GM18508 (cell line): ENCODE measurements around the gene NBAS.
"Not testable (repeated sequence)": the region's sequence is repeated elsewhere in the genome, so short reads cannot be mapped to it uniquely, and the experiment has no call there.

Experiments used
- ATAC-seq: cut with Tn5 transposase; IDR thresholded peaks from one replicate; pipeline ENCODE4 v1.9.1; 2021; ENCODE audit warnings: moderate number of reproducible peaks; ENCODE audit not compliant: insufficient read depth, unreplicated experiment

The NBAS gene

GRCh38 chr2:15561574-15562344 lies 625 bp upstream of the NBAS start:
- ATAC-seq, result peak; percentile 16

GRCh38 chr2:15560140-15560987 lies 770 bp downstream of the NBAS start:
- no peak for ATAC-seq

- no peak for ATAC-seq
Observed at GRCh38 chr2:15559379-15560139, 1.6 kb downstream of the NBAS start.

DNA sequence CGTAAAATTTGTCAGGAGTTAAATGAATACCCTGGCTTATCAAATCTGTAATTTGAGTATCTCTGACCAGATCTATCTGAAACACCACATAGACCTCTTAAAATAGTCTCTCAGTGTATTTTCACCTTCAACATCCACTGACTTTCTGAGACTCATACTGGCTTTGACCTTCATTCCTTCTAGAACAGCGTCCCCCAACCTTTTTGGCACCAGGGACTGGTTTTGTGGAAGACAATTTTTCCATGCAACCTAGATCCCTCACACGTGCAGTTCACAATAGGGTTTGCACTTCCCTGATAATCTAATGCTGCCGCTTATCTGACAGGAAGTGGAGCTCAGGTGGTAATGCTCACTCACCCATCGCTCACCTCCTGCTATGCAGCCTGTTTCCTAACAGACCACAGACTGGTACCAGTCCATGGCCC lies 3.2 kb downstream of the NBAS start:
- ATAC-seq, result no peak

GRCh38 chr2:15556311-15556930 lies 4.7 kb downstream of the NBAS start:
- no peak for ATAC-seq

DNA sequence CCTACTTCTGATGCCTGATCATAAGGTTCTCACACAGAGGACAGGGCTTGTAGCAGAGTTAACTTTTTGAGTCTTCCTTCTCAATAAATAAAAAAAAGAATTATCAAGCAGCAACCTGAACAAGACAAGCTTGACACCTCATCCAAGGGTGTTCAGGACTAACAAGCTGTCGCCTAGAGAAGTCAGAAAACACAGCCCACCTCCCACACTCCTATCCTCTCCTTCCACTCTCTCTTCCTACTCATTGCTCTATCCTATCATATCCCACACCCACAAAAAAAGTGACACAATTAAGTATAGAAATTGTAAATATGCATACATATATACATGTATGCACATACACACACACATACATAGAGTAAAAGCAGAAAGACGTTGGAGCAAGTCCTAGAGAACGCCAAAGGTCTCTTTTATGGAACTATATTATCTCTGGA lies 5.4 kb downstream of the NBAS start:
- no peak for ATAC-seq

DNA sequence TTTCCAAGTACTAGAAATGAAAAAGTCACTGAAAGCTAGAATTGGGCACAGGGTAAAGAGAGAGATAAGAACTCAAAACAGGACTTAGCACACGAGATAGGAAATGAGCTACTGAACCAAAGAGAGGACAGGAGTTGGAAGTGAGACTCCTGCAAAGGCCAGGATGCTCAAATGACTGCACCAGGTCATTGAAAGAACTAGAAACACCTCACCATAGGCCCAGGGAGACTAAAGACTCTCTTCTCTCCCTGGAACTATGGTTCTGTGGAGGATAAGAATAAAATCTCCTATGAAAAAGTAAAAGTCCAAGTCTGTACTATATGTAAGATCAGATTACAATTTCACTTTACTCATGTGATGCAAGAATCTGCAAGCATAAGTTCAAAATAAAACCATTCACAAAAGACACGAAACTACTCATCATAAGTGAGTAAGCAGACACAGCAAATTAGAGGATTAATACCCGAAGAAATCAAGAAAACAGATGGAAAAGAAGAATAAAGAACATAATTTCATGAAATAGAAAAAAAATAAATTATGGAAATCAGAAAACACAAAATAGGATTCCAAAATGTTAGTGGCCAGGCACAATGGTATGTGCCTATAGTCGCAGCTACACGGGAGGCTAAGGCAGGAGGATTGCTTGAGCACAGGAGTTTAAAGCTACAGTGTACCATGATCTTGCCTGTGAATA lies 6.5 kb downstream of the NBAS start:
- no peak for ATAC-seq

DNA sequence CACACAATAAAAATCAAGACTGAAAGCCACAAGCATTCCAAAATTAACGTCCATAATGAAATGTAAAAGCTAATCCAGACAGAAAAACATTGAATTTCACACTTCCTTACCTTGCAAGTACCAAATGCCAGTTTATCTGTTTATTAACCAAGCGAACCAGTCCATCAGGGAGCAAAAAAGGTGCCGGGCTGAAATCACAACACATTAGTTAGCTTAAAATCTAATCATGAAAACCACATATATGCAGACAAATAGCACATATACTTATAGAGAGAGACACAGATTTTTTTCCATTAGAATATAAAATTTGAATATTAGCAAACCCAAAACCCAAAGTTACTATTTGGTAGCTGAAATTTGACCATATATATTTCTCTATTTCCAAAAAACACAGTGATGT lies 7.2 kb downstream of the NBAS start:
- ATAC-seq, result no peak

- ATAC-seq, result no peak
Observed at GRCh38 chr2:15553519-15553918, 7.6 kb downstream of the NBAS start.

DNA sequence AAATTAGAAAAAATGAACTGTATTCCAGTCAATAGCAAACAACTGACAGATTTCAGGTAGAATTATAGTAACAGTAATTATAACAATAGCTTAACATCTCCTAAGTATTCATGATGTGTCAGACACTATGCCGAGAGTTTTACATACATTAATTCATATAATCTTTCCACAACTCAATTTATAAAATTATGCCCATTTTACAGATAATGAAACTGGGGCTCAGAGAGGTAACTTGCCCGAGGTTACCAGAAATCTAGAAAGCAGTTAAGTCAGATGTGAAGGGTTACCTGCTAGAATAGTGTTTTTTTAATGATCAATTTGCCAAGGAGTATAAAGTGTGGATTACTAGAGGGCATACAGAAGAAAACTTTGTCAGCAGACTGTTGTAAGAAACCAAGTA lies 12.2 kb downstream of the NBAS start:
- ATAC-seq, result no peak

DNA sequence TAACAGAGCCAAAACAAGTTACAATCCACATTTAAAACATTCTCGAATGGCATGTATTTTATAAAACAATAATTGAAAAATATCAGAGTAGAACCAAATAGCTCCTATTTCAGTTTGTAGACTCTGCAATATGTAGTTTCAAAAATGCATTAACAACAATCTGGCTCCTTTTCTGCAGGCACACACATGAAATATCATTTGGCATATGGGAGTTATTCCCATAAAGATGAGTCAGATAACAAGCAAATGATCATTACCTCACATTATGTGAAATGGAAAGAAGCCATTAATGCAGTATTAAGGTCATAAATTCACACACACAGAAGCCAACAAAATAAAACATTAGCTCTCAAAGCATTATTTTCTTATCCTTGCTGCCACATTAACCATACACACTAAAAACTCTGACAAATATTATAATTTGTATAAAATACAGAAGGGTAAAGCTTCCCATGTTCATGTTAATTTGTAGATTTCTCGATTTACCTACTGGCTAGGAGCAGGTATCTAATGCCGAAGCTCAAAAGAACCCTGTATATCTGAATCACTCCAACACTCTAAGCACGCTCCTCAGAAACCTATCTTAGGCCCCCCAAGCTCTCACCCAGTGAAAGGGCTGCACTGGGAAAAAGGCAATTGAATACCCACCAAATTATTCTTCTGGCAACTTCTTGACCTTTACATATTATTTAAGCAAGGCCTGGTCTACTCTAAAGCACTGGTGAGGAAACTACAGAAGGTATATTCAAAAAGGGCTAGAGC lies 13.8 kb downstream of the NBAS start:
- no peak for ATAC-seq

GRCh38 chr2:15546297-15547098 lies 14.6 kb downstream of the NBAS start:
- no peak for ATAC-seq

DNA sequence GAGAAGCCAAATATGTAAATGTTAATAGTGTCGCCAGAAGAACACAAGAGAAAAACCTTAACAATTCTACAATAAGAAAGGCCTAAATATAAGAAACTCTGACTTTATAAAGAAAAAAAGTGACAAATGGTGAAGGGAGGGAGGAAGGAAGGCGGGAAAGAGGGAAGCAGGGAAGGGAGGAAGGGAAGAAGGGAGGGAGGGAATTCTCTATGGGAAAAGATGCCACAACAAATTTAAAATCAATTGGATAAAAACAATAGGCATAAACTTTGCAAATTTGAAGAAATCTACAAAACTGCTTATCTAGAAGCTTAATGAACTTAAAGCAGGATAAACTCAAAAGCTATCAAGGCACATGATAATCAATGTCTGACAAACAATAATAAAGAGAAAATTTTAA lies 16.9 kb downstream of the NBAS start:
- ATAC-seq, result no peak

DNA sequence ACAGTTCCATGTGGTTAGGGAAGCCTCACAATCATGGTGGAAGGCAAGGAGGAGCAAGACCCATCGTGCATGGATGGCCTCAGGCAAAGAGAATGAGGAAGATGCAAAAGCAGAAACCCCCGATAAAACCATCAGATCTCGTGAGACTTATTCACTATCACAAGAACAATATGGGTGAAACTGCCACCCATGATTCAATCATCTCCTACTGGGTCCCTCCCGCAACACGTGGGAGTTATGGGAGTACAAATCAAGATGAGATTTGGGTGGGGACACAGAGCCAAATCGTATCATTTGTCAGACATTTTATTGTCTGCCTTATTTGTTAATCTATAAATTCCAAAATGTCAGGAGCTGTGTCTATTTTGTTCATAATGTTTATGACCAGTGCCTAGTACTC lies 17.6 kb downstream of the NBAS start:
- ATAC-seq, result no peak

GRCh38 chr2:15543053-15543452 lies 18.1 kb downstream of the NBAS start:
- ATAC-seq, result no peak

GRCh38 chr2:15542269-15542668 lies 18.9 kb downstream of the NBAS start:
- not testable (repeated sequence) for ATAC-seq

GRCh38 chr2:15540523-15540922 lies 20.6 kb downstream of the NBAS start:
- ATAC-seq, result not testable (repeated sequence)

DNA sequence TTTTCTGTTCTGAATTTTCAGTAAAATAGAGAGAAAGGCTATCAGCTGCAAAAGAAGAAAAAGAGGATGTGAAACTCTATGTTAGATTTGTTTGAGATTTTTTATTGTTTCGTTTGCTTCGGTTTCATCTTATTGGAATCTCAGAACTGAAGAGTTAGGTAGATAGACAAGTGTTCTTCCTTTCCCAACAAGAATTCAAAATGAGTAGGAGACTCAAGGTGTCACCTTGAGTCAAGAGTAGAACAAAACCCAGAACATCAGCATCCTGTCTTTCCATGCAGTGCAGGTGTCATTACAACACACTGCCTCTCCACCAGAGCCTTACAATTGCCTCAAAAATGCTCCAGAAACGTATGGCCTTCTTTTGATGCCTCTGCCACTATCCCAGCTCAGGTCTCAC lies 21.1 kb downstream of the NBAS start:
- peak; percentile 84 for ATAC-seq
